NCI-H748 (cell line): ENCODE results near the gene DISP1.

Experiments used
- DNase-seq: peaks from one replicate; lab custom pipeline; 2025; ENCODE audit not compliant: unreplicated experiment; lab: John Stamatoyannopoulos, UW

DISP1 gene

GRCh38 chr1:222861062-222861461, 46.2 kb downstream of the DISP1 start:
- no peak for DNase-seq
